Measurements from ENCODE around the gene SLC13A1. TPM values are rescaled to one million over a fixed set of nuclear protein-coding genes. Genes with fewer than 3 reads are reported as not detected.

The SLC13A1 gene
- total and polyA plus RNA-seq, 2 experiments from 2014 or later, result not detected

- no peak for TF ChIP-seq ZNF462 (CRISPR knock-in tag; IDR thresholded peaks at IDR 0.05)
- TF ChIP-seq JUNB (IDR thresholded peaks at IDR 0.05; ENCODE audit: unreplicated experiment), result no peak
- no peak for TF ChIP-seq EZH2phosphoT487 (IDR thresholded peaks at IDR 0.05; ENCODE audit: unreplicated experiment)
- no peak for TF ChIP-seq CTCF (conservative IDR thresholded peaks at IDR 0.05; ENCODE audit: low read depth in 2 of 2)
These were observed 1.7 kb downstream of the SLC13A1 start (continued) for GRCh38 chr7:123198111-123198510.

- ATAC-seq, result no peak
- H3K4me3 ChIP-seq, result no peak overlapping the region
- no peaks in the 10 kb centered on the region for H3K4me1 Mint-ChIP-seq
- DNase-seq (ENCODE audit: low spot score), result no peak
- H3K27ac Mint-ChIP-seq, result no peak overlapping the region
- no peak overlapping the region for H3K27ac ChIP-seq (ENCODE audit: low read depth)
- no peaks in the 10 kb centered on the region for H3K4me1 ChIP-seq (ENCODE audit: insufficient read depth)
- TF ChIP-seq JUNB (IDR thresholded peaks at IDR 0.05; ENCODE audit: unreplicated experiment) (no peak), CTCF (conservative IDR thresholded peaks at IDR 0.05; ENCODE audit: low read depth in 2 of 2) (no peak), ETS1 (IDR thresholded peaks at IDR 0.05) (no peak), EZH2phosphoT487 (IDR thresholded peaks at IDR 0.05; ENCODE audit: unreplicated experiment) (no peak)
- H3F3A ChIP-seq (replicated peaks; ENCODE audit: low read depth), result no peaks in the 10 kb centered on the region
- no peaks in the 10 kb centered on the region for H3K36me3 ChIP-seq (ENCODE audit: insufficient read depth)
- H4K20me1 ChIP-seq (replicated peaks; ENCODE audit: insufficient read depth), result no peaks in the 10 kb centered on the region
- H3K27me3 ChIP-seq (ENCODE audit: insufficient read depth), result no peaks in the 10 kb centered on the region
- no peaks in the 10 kb centered on the region; the same call in 2 of the 3 replicates for H3K36me3 Mint-ChIP-seq (ENCODE audit: low read depth)
- no peak overlapping the region for H3K4me2 ChIP-seq
- no peaks in the 10 kb centered on the region for H3K27me3 Mint-ChIP-seq (ENCODE audit: insufficient read depth, low read depth, poor library complexity)
- H3K9me2 ChIP-seq (ENCODE audit: insufficient read depth), result no peaks in the 10 kb centered on the region; the same call in 1 of the 2 replicates
- H2AFZ ChIP-seq, result no peak overlapping the region
- no peak overlapping the region for H3K4me3 Mint-ChIP-seq
- no peaks in the 10 kb centered on the region for H3K79me2 ChIP-seq (replicated peaks; ENCODE audit: insufficient read depth)
- peaks cover 2% of the 10 kb centered on the region; the same call in 1 of the 3 replicates for H3K9me3 Mint-ChIP-seq
These were observed 6.5 kb downstream of the SLC13A1 start for GRCh38 chr7:123193235-123193634.

Data from GM23338 (cell line).